RPMI7951 (cell line): ENCODE measurements around the gene ATG5. TPM values are rescaled to one million over a fixed set of nuclear protein-coding genes. Genes with fewer than 3 reads are reported as not detected.

Experiments used
- DNase-seq: peaks from one replicate; pipeline ENCODE4 v3.0.0-alpha.2; 2012; ENCODE audit warnings: low read depth
- total RNA-seq: library from RNA; depleted of rRNA; stranded (reverse); fragments of >200 nt; shearing (Covaris generic); gene quantifications from 2 replicates; pipeline ENCODE4 v1.2.3, GENCODE V29; 2014; rRNA removed

The ATG5 gene
- total RNA-seq = 66.0 and 88.3 TPM in 2 replicates

DNA sequence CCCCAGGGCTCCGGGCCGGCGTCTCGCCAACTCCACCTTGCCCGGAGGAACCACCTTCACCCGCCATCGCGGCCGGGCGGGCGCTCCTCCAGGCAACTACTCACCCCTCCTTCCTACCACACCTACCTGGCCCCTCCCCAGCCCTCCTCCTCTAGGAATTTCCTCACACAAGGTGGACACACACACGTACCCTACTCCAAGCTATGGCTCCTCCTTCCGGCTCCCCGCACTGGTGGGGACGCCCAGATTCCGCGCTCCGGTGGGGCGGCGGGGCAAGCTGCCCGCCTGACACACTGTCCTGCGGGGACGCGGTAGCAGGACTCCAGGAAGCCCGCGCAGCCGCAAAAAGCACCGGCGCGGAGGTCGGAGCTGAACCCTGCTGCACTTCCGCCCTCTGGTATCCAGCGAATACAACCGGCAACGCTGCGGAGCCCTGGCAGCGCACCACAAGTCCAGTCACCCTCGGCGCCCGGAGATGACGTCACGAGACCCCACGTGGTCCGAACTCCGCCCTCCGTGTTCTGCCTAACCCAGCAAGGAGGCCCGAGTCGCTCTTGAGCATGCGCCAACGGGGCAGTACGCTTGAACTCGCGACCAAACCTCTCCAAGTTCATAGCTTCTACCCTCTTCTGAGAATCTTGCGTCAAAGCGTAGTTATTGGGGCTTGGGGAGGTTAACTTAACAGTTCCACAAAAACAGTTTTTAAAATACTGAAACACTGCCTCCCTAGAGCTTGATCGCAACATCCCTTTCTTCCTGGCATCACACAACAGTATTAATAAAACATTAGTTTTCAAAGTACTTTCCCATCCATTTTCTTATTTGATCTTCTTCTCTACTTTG is at the start of gene ATG5:
Gene ATG5 (minus strand): TSS at position 425 of the 843 bp plus-strand sequence. CDS start 9,552 bp downstream, outside the sequence.
- DNase-seq = peak; percentile 98

DNA sequence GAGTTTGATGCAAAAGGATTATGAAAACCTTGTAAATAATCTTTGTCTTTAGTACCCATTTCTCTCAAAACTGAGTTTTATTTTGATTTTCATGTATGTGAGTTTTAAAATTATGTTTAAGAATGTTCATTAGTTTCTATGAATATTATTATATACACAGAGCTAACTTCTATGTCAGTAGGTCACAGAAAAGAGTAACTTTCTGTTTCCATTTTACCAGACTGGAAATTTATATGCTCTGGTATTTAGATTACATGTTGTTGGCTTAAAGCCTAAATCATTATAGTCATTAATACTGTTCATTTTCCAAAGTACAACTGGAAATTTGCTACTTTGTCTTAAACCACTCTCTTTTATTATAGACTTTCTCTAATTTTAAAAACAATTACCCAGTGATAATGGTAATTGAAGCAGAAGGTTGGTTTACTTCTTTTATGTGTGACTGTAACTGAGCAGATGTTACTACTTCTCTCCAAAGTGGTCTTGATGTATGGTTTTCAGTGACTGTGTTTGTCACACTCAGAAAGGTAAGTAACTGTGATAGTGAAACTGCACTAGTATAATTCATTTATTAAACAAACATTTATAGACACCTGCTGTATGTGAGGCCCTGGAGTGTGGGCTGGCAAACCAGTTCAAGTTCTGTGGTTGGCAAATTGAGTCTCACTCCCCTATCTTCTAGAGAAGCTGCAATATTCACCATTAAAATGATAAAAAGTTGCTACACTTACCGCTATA is 48.1 kb upstream of the ATG5 start:
- no peak for DNase-seq

DNA sequence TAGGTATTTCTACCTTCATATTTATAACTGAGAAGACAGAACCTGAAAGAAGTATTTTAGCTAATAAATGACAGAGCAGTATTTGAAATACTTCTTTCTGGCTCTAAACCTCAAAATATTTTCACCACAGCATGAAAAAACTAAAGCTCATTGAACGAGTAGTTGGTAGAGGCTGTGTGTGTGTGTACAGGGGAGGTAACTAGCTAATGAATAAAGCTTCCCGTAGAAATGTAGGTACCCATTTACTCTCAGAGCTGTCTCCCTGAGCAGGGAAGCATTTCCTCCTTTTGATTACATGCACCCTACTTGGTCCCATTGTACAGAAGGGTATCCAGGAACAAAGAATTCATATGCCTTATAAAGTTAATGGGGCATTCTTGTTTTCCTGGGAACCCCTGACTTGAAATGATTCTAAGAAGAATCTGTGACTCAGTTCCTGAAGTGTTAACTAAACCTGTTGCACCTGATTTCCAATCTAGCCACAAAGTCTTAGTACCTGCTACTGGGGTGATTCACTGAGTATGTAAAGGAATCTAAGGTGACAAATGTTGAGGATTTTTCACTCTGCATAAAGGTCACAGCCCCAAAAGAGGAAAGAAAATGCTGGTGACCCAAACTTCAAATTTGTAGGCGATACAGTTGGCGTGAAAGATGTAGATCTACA is 47.4 kb upstream of the ATG5 start:
- DNase-seq = no peak

DNA sequence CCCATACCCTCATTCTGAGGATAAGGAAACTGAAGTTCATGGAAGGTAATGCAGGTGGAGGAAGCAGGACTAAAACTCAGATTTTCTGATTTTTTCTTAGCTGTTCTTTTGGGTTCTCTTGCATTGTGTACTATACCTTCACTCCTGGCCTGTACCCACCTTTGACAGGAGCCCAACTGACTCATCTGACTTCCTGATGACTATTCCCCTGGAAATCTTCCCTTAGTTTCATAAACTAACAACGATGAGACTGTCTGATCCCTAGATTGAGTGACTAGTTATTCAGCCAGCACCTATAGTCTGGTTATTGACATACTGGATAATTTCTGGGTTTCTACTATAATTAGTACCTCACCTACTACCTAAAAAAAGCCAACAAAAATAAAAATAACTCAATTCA is 45.1 kb upstream of the ATG5 start:
- DNase-seq = no peak

DNA sequence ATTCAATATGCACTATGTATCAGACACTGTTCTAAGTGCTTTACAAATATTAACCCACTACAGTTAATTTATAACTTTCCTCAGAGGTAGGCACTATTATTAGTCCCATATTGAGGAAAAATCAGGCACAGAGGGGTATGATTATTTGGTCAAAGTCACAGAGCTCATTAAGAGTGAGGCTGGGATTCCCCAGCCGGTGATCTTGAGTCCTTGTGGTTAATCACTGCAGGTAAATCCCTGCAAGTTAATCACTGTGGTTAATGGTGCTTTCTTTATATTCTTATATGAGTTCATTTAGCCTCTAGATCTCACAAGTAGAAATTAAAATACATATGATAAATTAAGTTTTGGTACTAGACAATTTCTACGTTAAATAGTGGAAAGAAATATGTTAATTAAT is 44.2 kb upstream of the ATG5 start:
- DNase-seq = no peak

DNA sequence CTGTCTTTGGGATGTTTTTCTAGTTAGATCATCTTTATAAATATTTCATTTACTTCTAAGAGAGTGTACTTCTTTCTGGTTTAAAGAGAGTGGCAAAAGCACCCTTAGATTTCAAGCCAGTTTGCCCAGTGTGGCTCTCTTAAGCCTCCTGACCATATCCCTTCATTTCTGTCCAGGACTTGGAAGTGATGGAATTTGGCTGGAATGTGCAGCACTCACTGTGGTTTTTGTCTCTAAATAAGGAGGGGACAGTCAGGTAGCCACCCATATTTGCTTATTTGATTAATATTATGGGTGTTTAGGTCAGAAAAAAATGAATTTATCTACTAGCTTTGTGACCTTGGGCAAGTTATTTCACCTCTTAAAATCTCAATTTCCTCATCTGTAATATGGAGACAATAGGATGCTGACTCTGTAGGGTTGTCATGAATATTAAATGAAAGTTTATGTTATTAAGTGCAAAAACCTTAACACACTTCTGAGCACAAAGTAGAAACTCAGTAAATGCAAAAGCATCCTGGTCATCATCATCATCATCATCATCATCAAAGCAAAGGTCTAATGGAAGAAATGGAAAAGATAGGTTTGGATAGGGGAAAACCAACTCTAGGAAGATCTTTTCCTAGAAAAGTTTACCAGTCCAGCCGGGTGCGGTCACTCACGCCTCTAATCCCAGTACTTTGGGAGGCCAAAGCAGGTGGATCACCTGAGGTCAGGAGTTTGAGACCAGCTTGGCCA is 38.0 kb upstream of the ATG5 start:
- DNase-seq = no peak

DNA sequence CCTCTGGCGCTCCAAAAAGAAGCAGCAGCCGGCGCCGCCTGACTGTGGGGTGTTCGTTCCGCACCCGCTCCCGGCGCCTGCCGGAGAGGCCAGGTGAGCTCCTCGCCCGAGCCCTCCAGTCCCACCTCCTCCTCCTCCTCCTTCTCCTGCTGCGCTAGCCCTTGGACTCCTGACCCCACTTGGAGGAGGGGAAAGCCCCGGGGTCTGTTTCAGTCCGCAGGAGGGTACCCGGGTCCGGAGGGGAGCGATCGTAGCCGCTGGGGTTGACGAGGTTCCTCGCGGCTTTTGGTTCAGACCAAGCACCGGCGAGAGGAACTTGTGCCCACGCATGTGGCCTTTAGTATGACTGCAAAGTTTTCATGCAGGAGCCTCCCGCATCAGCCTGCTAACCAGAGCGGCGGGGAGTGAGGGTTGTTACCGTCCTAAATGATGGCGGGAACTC is 35.5 kb upstream of the ATG5 start:
- DNase-seq = no peak

DNA sequence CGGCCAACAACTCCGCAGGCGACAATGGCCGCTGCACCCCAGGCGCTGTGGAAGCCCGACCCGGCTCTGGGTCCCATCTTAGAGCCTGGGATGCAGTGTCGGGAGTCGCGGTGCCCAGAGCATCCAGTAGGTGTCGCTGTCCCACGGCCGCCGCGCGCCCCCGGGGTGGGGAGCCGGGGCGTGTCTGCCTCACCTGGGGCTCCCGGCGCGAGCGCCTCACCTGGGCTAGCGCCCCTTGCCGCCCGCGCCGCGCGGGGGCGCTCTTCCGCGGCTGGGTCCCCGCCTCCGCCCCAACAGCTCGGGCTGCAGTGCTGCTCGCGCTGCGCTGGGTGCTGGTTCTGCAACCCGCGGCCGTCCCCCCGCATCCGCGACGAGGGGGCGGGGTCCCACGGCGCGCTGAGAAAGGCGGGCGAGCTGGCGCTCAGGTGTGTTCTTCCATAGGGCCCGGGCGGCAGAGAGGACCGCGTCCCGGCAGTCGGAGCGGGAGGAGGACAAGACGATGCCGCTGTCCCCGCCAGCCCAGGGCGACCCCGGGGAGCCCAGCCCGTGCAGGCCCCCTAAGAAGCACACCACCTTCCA is 34.9 kb upstream of the ATG5 start, which contains the start of gene CRYBG1:
Gene CRYBG1 (plus strand): TSS at position 308 of the 579 bp plus-strand sequence. CDS start 192 bp downstream, at position 500.
- peak; percentile 24 for DNase-seq

DNA sequence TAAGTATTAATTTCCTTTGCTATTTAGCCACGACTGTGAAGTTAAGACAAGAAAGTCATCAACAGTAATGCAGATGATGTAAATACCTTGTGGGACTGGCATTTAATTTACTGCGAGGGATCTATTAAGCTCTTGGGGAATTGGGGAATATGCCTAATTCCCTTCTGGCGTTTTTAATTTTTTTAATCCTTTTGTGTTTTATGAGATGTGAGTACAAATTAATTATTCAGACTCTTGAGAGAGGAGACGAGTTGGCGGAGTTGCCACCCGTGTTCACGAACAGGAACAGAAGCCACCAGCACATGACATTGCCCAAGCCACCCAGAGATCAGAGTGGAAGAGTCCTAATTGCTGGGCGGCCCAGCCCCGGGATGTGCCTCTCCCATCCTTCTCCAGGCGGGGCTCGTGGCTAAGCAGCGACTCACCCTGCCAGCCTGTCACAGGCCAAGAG is 34.4 kb upstream of the ATG5 start:
- DNase-seq = no peak

DNA sequence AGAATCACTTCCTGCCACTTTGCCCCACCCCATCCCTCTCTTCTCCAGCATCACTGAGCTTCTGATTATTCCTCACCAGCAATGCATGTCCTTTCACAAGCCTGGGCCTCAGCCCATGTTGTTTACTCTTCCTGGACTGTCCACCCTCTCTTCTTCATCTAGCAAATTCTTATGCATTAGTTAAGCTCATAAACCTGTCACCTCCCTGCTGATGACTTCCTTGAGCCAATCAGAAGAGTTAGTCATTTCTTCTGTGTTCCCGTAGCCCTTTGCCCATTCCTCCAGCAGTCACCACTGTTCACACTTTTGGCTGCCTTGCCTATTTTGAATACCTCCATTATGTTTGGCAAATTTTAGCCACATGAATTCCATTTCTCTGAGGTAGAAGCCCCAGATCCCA is 30.8 kb upstream of the ATG5 start:
- no peak for DNase-seq

DNA sequence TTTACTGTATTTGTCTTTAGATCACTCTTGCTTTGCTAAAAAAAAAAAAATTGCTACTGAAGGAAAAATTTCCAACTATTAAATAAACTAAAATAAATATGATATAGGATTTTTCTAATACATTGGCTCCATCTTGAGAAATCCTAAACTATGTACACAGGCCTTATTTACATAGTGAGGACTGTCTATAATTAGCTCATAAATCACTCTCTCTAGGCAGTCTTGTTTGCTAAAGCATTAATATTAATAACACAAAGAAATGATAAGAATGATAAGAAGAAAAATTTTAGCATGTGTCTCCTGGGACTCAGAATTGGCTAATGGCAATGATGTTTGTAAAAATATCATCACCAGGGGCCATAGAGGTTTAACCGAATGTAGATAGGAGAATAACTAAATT is 21.7 kb upstream of the ATG5 start:
- DNase-seq = no peak

DNA sequence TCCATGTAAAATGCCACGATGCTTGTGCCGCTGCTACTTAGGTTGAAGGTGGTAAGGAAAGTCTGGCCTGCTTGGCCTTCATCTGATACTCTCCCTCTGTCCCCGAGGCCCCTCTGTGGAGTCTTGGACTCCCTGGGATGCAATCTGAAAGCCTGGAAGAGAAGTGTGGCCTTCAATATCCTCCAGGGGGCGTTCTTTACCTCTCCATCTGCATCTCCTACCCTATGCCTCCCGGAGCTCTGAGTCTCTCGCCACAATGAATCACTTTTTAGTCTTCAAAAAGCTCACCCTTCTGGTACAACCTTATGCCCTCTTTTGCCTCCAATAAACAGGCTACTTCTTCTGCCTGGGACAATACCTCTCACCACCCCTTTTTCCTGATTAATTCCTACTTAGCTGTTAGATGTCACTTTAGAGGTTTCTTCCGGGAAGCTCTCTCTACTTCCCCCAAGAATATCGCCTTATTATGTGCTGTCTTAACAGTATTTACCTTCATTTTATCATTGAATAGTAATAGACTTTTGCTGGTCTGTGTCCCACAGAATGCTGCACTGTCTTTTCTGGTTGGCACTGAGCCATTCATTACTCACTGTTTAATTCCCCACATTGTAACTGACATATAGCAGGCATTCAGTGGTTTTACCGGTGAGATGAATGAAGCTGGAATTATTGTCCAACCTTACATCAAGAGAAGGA is 13.9 kb upstream of the ATG5 start:
- peak; percentile 82 for DNase-seq

DNA sequence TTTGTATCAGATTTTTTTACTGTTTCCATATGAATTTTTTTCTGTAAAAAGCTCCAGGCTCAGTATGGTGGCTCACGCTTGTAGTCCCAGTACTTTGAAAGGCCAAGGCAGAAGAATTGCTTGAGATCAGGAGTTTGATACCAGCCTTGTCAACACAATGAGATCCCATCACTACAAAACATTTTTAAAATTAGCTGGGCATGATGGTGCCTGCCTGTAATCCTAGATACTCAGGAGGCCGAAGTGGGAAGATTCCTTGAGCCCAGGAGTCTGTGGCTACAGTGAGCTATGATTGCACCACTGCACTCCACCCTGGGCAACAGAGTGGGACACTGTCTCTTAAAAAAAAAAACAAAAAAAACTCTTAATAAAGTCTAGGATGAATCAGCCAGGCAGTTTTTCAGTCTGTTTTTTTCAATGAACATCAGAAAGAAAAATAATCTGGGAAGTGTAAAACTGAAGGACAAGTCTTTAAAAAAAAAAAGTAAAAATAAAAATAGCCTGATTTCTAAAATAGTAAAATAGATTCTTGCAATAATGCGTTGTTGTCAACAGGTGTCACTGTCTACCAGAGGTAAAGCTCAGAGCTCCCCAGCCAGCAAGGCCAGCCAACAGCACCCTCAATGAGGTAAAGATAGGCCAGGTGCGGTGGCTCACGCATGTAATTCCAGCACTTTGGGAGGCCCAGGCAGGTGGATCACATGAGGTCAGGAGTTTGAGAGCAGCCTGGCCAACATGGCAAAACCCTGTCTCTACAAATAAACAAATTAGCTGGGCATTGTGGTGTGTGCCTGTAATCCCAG is 9.3 kb upstream of the ATG5 start:
- peak; percentile 35 for DNase-seq

DNA sequence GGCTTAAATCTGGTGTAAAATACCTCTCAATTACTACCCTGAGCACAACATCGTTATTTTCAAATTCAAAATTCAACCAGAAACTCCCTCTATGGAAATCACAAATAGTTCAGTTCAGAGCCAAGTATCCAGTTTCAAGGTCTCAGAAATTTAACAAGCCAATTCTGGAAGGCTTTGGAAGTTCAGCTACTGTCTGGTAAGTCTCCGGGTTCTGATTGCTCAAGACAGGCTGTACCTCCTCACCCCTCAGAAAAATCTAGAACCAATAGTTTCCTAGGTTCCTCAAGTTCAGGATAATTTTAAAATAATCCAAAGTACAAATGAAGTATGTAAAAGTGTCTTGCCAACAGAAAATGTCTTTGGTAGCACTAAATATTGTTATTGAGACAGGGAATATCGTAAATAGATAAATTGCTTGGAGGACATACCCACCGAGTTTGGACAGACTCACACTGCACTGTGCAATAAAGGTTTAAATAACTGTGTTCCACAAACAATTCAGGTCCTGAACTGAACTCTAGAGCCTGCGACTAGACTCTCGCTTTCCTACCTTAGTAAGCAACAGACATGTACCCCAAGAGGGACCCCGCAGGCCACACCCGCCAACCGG is 729 bp downstream of the ATG5 start:
- DNase-seq = no peak

DNA sequence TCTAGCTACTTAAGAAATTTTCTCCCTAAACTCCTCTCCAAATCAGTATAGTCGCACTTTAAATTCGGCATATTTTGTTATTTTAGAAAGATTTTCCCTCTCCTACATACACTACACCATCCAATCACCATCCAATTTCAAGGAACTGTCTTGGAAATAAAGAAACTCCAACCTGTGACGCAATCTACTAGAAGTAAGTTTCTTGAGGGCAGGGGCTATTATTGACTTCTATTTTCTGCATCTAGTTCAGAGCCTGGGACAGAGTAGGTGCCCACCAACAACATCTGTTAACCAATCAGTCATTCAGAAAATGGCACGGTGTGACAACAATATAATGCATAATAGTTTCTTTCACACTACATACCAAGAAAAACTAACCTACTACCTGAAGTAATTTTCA is 3.6 kb downstream of the ATG5 start:
- DNase-seq = no peak

DNA sequence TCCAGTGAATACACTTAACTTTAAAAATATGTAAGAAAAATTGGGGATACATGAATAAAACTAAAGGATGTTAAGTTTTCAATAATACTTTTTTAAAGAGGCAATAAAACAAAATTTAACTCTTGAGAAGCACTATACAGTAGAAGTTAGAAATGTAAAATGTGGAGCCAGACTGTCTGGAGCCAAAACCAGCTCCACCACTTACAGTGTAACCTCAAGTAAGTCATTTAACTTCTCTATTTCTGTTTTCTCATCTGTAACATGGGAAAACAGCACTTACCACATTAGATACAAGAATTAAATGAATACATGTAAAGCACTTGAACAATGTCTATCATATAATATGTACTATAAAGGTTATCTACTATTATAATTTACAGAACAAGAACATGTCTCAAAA is 6.7 kb downstream of the ATG5 start:
- DNase-seq = no peak

DNA sequence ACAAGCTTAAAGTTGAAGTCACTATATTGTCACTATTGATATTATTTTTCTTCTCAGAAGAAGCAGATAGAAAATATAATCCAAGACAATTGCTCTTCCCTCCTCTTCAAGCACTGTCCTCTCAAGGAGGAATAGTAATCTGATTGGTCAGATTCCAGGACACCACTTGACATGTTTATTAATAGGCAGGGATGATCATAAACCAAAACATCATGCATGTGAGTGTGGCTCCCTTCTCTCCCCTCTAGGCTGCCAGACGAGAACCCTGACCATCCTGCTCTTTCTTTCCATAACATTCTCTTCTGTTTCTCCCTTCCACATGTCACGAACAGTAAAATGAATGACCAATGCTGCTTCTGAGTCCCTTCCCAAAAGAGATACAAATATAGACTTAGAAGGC is 7.5 kb downstream of the ATG5 start:
- DNase-seq = no peak

DNA sequence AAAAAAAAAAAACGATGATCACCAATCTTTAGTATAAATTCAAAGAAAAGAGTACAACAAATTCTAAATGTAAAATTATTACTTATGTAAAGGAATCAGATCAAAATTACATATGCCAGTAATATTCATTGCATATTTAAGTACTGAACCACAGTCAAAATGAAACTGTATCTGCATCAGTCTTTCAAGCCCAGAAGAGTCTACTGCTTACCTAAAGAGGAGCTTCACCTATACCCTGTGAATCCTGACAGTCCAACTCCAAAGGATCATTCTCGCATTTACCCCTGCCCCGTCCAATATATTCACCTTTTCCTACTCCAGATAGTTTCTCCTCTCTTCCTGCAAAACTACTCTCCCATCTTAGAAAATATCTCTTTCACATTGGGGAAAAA is 9.2 kb downstream of the ATG5 start:
- no peak for DNase-seq

DNA sequence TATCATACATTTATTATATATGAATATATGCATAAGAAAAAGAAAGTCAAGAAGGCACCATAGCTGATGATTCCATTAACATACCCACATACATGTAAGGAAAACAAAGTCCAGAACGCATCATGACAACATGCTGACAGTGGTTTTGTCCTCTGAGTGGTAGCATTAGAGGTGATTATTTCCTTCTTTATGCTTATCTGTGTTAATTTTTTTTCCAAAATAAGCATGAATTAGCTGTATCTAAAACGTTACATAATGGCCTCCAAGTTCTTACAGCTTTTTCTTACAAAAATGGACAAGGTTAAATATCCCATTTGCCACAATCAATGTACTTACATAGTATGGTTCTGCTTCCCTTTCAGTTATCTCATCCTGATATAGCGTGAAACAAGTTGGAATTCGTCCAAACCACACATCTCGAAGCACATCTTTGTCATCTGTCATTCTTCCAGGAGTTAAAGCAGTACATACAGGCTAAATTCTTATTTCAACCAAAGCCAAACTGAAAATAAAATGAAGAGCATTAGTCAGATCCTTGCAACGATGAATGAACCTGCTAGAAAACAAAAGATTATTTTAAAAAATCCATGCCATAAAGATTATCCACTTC is 9.7 kb downstream of the ATG5 start:
- peak; percentile 84 for DNase-seq
